Nucleus accumbens (tissue), 56 donors: ENCODE results near the gene GARNL3.

ENCODE experiments used
- DNase-seq, 56 donors: peaks; one replicate each; lab custom pipeline; 2025; lab: John Stamatoyannopoulos, UW

The GARNL3 gene

DNA sequence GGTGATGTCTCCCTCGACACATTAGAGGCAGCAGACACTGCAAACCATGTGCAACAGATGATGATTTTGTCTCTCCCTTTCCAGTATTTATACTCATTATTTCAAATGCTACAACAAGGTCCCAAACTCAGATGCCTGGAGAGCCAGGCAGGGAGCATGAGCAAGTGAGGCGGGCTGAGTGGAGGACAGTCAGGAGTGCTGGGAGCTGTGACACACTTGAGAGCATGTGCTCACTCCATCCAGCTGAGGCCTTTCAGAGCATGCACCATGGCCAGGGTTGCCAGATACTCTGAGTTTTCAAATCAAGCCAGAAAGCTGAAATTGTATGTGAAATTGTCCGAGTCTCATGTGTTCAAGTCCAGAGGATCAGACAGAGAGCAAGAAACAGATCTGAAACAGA is 76.6 kb downstream of the GARNL3 start:
- DNase-seq, result no peak

DNA sequence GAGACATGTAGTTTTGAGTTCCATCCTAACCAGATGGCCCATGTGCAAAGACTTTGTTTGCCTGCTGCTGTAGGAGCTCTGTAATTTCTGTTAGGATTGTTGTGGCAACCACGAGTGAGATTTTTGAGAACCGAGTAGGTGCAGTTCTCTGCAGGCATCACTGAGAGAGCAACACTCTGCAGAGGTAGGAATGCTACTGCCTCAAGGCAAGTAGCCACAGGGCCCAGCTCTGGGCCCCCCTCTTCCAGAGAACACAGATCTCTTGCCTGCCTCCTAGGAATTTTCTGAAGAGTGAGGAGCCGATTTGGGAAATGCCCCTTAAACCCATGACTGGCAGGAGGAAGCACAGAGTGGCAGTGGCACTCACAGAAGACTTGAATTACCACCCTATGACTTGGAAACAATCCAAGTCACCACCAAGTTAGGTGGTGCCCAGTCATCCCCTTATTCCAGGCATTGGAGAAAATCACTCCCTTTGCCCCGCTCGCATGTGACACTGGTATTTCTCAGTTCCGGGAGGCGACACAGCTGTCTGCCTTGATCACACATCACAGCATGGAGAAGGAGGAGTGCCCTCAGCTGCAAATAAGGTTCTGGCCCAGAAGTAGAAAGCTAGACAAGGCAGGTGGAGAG is 79.9 kb downstream of the GARNL3 start:
- no peak for DNase-seq

DNA sequence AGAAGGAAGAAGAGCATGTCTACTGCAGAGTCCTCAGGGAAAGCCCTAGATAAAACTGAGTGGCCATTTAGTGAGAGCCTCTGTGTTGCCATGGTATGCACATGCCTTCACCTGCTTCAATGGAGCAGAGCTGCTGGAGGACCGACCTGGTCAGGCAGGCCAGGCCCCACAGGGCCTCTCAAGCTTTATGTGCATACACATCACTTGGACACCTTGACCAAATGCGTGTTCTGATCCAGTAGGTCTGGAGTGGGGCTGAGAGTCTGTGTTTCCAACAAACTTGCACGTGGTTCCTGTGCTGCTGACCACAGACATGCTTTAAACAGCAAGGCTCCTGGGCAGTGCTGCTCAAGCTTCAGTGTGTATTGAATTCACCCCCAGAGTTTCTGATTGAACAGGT is 81.0 kb downstream of the GARNL3 start:
- DNase-seq, result no peak

DNA sequence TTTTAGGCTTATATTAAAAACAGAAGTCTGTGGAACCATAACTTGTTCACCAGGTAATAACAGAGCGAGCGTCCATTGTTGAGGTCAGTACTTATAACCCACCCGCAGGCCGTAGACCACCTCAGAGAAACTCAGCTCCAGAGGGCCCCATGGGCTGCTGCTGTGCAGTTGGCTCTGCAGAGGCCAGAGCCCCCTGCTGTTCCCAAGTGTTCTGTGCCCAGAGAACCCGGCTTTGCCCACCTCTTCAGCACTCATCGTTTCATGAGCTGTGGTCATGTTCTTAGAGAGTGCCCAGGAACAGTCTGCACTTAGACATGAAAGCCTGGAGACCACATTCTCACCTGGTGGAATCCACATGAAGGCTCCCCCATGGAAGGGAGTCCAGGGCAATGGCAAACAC is 82.0 kb downstream of the GARNL3 start:
- DNase-seq, result no peak

DNA sequence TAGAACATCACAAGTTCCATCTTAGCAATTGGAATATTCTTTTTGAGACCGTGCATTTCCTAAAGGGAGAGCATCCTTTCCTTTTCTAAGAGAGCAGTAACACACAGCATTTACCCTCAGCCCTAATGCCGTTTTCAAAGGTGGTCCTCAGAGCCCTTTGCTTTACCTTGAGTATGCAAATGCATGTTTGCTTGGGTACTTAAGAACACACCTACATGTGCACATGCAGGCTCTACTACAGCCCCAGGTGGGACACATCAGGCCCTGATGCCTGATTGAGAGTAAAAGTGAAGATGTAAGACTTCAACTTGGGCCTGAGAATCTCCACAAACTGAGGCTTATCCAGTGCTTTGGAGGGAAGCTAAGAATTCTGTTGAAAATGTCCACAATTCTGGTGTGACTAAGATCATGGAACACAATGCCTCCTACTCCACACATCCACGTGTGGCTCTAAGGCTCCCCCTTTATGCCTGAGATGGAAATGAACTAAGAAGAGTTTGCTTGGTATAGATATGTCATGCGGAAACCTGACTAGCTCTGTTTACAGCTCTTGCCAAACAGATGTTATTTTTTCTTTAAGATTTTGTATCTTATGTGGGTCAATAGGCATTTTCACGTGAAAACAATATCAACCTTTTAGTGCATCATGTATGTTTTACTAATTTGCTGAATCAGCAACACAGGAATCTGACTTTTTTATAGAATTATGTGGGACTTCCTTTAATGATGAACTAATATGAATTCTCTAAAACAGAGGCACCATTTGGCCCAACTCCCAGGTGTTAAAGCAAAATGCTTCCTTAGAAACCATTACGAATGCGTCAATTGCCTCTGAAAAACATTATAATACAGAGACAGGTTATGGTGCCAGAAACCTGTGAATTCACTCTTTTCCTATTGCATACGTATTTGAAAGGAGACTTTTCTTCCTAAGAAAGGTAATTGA is 83.5 kb downstream of the GARNL3 start:
- peak in 1 of 56 donors; percentile 5 for DNase-seq

DNA sequence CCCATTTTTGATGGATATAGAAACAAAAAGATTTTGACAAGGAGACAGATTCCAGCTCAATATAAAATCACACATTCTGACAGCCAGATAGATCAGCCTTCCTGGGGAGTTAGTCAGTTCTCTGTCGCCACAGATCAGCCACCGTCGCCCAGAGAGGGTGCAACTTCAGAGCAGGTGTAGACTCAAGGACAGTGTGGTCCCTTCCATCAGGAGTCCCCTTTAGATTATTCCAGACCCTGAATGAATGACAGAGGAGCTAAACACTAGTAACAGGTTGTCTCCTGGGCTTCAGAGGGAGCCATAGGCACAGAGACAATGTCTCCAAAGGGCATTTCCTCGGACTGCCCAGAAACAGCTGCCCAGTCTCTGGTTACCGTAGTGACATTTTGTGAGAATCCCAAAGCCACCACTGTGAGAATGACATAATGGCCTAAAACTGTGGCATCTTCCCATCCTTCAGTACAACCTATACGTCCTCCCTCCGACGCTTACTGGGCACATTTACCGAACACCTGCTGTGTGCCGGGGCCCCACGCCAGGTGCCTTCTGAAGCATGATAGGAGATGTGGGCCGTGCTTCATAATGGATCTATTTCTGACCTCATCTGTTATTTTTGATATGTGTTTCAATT is 85.0 kb downstream of the GARNL3 start:
- no peak for DNase-seq

DNA sequence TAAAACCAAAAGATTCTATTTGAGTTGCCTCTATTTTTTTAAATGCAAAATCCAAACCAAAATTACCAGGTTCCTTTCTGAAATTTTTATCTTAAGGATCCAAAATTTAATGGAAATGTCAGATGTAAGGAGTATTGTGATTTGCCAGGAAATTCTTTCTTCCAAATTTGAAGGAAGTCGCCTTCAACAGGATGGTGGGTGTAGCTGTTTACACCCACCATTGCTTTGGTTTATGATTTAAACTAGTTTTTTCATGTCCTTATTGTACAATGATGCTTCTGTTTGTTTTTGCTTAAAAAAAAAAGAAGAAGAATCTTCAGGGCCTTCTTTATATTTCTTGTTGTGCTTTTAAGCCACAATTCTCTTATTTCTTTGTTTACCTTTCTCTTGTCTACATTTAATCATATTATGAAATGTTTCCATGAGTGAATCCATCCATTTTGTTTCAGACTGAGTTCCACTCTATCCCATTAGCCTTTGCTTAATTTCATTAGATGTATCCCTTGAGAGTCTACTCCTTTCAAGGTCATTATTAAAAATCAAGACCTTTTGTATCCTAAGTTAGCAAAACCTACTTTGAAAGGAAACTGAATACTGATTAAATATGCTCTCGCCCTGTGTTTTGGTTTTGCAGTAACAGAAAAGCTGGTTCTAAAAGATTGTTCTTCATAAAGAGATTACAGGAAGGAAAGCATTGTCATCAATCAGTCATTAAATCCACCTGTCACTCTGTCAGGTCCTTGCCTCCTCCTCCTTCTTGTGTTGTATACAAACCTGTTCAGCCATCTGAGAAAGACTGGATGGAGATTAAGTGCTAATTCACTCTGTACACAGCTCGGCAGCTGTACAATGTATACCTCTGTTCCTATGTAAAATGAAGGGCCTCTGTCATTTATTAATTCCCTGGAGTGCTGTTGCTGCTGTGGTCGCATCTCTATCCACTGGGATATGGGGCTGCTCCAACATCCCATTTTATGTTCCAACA is 86.9 kb downstream of the GARNL3 start:
- DNase-seq, result no peak

DNA sequence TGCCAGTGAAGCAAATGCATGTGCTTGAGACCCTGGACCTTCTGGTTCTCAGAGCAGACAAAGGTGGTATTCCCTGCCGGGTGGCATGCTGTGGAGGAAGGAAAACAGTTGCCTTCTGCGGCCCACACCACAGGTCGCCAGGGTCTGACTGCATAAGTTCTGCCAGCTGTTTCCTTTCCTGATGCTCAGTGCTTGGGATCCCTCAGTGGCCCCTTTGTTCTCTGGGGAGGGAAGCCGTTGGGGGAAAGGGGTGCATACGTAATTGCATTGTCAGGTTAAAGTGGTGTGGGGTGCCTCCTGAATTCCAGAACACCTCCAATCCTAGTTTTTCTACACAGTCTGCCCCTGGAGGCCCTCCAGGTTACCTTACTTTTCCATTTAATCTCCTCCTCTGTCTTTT is 89.3 kb downstream of the GARNL3 start:
- DNase-seq, result no peak

DNA sequence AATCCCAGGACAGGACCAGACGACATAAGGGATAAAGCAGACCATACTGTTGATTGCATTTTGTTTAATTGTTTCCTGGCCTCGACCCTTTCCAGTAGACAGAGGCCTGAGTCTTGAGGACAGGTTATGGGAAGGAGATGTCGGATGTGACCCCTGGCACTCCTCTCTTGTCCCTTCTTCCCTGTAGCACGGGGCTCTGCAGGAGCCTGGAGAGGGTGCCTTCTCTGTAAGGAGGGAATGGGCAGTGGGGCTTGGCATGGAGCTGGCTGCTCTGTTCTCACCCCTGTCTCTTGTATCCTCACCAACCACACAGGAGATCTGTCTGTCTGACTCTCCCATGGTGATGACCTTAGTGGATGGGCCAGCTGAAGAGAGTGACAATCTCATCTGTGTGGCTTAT is 92.3 kb downstream of the GARNL3 start:
- no peak for DNase-seq

DNA sequence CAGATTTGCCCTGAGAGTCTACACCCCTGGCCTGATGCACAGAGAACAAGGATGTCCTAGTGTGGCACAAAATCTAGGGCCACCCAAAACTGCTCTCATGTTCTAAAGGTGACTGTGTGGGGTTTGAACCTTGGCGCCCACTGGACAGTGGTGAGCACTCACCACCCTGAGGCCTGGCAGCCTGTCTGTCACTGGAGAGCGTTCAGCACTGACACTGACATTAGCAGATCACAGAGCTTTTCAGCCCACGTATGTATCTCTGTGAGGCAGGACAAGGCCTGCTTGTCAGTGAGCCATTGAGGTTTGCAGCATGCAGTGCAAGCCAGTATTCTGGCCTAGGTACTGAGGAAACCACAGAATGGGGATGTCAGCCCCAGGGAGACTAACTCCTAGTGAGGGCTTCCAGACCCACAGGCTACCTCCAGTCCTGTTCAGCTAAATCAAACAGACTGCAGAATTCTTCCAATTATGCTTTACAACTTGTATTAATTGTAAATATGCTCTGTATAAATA is 93.5 kb downstream of the GARNL3 start:
- no peak for DNase-seq

DNA sequence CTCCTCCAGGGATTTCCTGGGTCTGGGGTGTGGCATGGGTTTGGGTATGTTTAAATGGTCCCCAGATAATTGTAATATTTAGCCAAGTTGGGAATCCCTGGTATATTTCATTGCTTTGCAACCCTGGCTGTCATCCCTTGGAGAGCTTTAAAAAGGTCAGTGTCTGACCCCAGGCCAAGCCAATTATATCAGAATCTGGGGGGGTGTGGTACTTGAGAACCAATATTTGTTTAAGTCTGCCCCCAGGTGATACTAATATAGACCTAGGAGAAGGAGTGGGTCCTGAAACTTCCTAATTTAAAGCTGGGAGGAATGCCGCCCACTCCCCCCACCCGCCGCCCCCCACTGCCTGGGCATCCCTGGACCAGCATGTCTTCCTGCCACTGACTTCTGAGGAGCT is 94.2 kb downstream of the GARNL3 start:
- no peak for DNase-seq

DNA sequence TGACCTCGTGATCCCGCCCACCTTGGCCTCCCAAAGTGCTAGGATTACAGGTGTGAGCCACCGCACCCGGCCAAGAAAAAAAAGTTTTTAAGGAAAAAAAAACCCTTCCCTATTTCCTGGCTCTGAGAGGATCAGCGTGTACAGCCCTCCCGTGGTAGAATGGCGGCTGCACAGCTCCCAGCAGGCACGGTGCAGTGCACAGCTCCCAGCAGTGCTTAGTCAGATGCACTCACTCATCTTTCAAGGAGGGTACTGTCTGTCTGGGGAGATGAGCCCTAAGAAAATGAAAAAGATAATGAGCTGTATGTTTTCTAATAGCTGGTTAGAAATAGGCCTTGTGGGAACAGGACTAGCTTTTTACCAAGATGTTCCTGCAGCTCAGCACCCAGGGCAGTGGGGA is 95.7 kb downstream of the GARNL3 start:
- DNase-seq, result peak in 10 of 56 donors; percentile 19 to 62 (median 26)

DNA sequence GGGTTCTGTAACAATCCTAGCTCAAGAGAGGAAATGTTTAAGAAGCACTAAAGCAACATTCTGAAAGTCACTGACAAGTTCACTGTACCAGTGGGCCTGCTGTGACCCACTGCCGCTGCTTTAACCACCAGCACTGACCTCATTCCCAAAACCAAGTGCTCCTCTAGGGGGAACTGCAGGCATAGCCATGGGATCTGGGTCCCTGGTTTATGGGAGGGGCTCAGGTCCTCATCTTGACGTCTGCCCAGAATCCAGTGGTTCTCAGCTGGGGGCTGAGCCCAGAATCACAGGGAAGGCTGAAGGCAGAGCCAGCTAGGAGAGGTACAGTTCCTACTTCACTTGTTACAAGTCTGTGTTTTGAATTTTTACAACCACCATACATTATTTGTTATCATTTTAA is 96.3 kb downstream of the GARNL3 start:
- DNase-seq, result peak in 8 of 56 donors; percentile 13 to 45 (median 24)

DNA sequence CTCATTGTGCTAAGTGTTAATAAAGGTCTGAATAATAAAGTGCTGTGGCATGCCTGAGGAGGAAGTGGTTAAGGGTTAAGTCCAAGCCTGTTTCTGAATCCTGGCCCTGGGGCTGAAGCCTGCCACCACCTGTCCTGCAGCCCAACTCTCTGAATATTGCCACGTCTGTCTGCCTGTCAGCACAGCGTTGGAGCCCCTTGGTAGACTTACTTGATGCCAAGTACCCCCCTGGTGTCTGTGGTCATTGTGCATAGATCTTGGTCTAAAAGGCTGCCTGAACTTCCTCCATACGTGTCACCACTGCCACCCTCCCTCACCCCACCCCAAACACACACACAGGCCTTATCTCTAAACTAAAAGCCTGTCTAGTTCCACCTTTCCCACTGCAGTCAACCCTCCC is 97.0 kb downstream of the GARNL3 start:
- no peak for DNase-seq

DNA sequence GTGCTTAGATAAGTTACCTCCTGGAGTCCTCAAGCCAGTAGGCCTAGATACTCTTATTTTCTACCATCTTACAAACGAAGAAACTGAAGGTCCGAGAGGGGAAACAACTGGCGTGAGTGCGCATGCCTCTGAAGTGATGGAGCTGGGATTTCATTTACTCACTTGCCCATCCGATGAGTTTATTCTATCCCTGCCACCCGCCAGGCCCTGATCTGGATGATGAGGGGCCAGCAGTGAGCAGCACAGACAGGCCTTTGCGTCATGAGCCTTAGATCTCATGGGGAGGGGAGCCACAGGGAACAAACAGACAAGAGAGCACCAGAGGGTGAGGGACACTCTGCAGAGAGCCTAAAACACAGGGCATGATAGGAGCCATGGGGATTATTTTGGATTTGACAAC is 98.3 kb downstream of the GARNL3 start:
- DNase-seq, result no peak

DNA sequence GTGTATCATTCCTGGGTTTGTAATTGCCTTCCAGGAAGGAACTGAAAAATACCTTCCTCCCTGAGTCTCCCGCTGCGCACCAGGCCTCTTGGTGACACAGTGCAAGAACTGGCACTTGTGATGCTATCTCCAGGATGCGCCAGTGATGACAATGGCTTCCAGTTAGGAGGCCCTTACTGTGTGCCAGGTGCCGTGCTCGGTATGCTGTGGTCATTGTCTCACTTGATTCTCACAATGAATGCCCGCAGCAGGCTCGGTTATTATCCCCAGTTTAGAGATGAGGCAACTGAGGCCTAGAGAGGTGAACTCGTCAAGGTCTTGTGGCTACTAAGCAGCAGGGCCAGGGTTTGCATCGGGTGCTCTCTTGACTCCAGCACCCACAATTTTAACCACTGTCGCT is 100.9 kb downstream of the GARNL3 start:
- no peak for DNase-seq

DNA sequence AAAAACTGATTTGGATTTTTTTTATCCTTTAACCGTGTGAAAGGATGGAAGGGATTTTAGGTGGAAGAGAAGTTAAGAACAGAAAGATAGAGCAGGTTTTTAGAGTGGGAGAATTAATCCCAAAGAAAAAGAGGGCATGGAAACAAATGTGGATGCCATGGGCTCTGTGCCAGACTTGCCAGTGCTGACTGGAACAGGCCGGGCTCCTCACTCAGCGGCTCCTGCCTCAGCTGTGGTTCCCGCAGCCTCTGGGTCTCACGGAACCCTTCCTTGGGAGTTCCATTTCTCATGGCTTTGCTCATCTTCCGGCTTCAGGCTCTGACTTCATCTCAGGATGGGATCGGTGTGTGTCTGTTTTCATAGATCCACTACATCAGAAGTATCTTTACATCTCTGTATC is 102.0 kb downstream of the GARNL3 start:
- DNase-seq, result peak in 20 of 56 donors; percentile 14 to 66 (median 30)

DNA sequence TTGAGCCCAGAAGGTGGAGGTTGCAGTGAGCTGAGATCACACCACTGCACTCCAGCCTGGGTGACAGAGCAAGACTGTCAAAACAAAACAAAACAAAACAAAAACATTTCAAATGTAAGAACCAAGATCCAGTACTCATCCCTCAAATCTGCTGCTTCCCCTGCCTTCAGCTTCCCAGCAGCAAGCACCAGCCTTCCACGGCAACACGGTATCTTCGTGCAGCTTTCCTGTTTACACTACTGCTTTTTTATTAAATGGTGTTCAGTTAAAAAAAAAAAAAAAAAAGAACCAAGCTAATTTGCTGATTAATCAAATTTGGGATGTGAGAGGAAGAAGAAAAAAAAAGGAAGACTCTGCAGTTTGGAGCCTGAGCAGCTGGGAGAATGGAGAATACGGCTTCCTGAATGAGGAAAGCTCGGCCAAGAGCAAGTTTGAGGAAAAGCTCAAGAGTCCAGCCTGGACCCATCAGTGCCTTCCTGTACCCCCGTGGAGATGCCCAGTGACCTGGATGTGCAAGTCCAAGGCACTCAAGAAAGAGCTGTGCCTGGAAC is 104.4 kb downstream of the GARNL3 start:
- peak in 1 of 56 donors; percentile 5 for DNase-seq

DNA sequence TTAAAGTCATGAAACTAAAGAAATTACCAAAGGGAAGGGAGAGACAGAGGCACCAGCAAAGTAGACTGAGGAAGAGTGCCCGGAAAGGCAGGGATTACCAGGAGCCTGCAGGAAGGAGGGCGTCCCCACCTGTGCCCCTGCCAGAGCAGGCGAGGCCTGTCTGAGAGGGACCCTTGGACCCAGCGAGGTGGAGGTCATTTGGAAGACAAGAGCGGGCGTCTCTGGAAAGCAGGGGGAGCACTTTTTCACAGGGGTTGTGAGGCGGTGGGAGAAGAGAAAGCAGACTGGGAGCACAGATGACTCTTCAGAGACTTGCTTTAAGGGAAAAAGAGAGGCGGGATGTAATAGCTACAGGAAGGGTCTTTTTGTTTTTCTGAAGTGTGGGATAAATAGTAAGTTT is 104.9 kb downstream of the GARNL3 start:
- no peak for DNase-seq

DNA sequence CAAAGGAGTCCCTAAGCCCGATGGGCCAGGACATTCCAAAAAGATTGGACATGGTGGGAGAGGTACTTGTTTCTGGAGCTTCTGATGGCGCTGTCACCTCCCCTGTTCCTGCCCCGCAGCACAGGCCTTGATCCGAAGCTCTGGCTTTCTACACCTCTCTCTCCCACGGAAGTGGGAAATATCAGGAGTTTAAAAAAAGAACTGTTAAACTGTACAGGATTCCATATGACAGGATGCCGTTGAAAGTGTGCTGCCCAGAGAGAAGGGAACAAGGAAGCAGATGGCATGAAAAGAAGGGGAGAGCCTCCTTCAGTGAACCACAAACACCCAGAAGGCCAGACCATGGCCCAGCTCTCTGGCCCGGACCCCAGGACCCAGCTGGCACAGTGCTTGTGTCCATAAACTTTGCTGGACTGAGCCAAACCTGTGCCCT is 105.6 kb downstream of the GARNL3 start:
- DNase-seq, result no peak
